Smooth muscle cell of the pulmonary artery (primary cell): ENCODE measurements around the gene AGT. TPM values are rescaled to one million over a fixed set of nuclear protein-coding genes. Genes with fewer than 3 reads are reported as not detected.

Experiments used
- total RNA-seq: library from RNA; depleted of rRNA; stranded (reverse); fragments of >200 nt; gene quantifications from 2 replicates; pipeline ENCODE4 v1.2.3, GENCODE V29; 2014

AGT gene
- total RNA-seq: 0.86 and 2.7 TPM in 2 replicates

GRCh38 chr1:230713915-230714764, at the start of gene AGT:
Gene AGT (minus strand): TSS chr1:230714122. CDS start chr1:230710823, 3,299 bp downstream.

GRCh38 chr1:230747127-230747730, 33.3 kb upstream of the AGT start, which contains the start of gene CAPN9:
Gene CAPN9 (plus strand): TSS chr1:230747388. CDS start chr1:230747497, 109 bp downstream.

Other genes with a start within 250 kb of the AGT start
- gene COG2, start 71.6 kb downstream of the AGT start, total RNA-seq: 16.9 TPM in 2 replicates
- not detected in 2 replicates for gene CAPN9, start 33.3 kb upstream of the AGT start, total RNA-seq
- 87.1 and 166 TPM in 2 replicates for gene C1orf198, start 154.4 kb upstream of the AGT start, total RNA-seq